NCI-H226 (cell line): ENCODE results near the gene C5orf15.
A peak's percentile ranks its signal among the peaks of the same experiment; 100 is the strongest.
"Not testable (repeated sequence)": the region's sequence is repeated elsewhere in the genome, so short reads cannot be mapped to it uniquely, and the experiment has no call there.

ENCODE experiments used
- DNase-seq: peaks from one replicate; pipeline ENCODE4 v3.0.0-alpha.2; 2015

Gene C5orf15

DNA sequence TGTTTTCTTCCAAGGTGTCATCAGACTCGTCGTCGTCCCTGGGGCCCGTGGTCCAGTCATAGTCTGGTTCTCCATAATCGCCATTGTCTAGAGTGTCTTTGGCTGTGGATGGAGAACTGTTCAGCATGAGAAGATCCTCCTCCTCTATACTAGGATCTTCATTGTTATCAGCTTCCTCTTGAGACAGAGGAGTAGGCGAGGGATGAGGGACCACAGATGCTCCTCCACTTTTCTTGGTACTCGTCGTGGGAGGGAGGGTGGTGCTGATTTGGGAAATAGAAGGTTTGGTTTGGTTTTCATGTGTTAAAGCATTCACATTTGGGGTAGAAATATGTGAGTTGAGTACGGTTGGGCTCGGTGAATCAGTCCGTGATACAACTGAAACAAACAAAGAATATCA is 8.8 kb downstream of the C5orf15 start:
- DNase-seq, result no peak

DNA sequence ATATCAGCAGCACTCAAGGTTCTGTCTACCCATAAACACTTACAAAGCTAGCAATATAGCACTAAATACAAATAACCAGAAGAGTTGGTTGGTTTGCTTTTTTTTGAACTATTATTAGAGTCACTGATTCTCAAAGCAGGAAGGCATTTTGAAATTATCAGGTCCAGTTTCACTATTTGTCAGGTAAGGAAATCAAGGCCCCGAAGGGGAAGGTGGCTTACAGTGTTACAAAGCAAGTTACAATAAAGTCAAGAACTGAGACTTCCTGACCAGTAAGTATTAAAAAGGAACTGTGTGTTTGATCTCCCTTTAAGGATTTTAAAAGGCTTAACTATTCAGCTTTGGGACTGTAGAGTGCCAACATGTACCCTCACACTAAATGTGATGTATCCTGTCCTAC is 10.8 kb downstream of the C5orf15 start:
- DNase-seq, result no peak

DNA sequence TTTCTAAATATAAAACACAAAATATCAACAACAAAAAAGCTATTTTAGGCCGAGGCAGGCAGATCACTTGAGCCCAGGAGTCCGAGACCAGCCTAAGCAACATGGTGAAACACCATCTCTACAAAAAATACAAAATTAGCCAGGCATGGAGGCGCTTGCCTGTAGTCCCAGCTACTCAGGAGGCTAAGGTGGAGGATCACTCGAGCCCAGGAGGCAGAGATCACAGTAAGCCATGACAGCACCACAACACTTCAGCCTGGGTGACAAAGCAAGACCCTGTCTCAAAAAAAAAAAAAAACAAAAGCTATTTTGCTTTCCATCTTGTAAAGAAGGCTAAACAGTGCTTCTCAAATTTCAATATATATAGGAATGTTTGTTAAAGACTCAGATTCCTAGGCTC is 11.3 kb downstream of the C5orf15 start:
- no peak for DNase-seq

DNA sequence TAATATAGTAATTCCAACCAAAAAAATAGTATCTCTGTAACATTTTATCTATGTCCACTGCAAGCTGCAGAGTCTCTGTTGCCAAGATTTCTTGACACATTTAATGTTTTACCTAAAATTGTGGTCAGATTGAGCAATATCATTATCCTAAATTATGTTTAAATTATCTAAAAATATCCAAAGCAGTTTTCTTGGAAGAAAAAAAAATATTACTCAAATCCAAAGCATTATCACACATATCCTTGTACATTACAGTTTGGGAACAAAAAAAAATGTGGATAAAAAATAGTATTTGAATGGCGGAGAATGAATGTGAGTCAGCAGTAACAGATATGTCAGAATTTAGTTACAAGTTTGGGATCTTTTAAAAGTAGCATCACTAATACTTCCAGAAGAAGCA is 12.2 kb downstream of the C5orf15 start:
- not testable (repeated sequence) for DNase-seq

DNA sequence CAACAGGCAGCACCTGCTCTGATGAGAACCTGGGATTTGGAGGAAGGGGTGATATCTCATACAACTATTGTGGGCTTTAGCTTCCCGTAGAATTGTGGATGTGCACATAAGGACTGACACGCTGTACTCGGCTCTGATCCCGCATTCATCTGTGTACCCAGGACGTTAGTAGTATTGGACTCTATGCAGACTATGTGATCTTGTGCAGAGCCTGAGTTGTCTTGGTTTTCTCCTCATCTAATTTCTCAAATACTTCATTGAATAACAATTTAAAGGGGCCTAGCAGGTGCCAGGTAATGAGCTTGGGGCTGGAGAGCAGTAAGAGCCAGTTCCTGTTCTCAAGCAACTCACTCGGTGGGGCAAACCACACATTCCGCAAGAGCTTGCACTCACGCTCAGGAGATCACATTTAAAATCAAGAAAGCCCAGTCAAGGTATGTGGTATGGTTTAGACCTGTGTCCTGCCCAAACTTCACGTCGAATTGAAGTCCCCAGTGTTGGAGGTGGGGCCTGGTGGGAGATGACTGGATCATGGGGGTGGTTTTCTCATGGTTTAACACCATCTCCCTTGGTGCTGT is 14.8 kb downstream of the C5orf15 start:
- DNase-seq, result no peak

DNA sequence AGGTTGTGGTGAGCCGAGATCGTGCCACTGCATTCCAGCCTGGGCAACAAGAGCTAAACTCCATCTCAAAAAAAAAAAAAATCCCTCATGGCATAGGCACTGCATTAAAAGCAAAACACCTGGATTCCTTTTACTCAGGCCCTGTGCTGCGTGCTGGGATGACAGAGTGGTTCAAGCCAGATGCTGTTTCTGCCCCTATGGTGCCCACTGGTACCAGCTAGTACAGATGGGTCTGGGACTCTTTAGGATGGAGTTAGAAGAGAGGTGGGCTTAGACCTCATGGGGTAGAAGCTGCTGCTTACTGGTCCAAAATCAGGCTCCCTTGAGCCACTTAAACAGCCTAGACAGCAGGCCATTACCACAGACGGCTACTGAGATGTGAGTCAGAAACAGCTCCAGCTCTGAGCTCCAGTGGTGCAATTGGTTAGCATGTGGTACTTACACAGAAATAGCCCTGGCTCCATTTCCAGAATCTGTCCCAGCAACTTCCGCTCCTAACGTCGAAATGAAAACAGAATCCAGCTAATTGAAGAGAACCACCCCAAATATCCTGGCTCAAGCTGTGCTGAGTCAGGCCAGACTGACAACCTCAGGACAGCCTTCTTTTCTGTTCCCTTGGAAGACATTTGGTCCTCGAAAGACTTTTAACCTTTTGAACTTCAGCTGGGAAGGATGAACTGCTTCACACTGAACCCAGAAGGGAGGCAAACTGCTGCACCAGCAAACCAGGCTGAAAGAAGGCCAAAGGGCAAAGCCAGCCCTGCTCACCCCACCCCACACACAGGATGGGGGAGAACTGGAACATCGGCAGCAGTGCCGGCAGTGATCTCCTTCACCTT is 15.5 kb downstream of the C5orf15 start:
- no peak for DNase-seq

DNA sequence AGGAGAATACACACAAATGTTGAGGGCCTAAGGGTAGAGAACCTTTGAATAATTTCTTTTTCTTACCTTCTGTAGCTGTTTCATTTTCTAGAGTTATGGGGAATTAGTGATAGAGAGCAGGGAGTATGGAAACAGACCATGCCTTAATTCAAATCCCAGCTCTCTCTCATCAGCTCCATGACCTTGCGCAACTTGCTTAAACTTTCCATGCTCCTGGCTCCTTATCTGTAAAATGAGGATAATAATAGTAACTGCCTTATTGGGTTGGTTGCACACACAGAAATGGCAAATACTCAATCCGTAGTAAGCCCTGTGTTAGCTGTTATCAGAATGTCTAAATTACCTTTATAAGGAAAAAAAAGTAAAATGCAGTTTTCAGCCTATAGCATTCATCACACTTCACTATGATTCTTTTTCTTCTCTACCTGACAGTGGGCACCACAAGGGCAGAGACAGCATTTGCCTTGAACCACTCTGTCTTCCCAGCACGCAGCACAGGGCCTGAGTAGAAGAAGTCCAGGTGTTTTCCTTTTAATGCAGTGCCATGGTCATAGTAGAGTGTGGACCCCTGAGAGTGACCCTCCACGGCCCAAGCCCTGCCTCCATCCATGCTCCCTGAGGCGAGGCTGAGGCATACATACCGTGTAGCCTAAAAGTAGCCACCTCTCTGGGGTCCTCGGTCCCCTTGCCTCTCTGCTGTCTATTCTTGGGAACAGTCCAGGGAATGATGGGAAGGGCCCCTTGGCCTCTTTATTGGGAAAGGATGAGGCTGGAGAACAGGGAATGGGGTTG is 17.4 kb downstream of the C5orf15 start:
- DNase-seq, result peak; percentile 12

DNA sequence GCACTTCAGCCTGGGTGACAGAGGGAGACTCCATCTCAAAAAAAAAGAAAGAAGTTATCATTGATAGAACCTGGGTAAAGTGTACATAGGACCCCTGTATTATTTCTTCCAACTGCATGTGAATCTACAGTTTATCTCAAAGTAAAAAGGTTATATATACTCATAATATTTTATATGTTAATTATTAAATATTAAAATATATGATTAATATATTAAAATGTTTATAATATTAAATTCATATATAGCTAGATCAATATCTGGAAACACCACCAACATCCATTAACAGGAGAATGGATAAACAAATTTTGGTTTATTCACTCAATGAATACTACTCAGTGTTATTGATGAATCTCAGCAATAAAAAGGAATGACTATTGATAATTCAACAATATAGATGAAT is 19.7 kb downstream of the C5orf15 start:
- DNase-seq, result no peak

DNA sequence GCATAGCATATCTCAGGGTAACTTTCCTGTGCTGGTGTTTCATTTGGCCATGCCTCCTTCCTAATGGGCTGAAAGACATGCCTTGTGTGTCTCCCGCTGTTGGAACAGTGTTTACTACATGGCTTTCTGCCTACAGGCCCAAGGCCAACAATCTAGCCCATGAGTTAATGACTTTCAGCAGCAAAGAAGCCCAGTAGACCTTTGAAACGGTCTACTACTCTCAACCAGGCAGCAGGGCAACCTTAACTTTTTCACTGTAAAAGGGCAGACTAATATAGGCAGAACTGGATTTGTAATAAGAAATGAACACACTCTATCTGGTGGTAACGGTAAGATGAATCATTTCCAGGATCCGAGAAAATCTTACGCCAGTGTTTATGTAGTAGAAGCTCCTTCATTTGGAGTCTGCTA is 21.0 kb downstream of the C5orf15 start:
- no peak for DNase-seq

DNA sequence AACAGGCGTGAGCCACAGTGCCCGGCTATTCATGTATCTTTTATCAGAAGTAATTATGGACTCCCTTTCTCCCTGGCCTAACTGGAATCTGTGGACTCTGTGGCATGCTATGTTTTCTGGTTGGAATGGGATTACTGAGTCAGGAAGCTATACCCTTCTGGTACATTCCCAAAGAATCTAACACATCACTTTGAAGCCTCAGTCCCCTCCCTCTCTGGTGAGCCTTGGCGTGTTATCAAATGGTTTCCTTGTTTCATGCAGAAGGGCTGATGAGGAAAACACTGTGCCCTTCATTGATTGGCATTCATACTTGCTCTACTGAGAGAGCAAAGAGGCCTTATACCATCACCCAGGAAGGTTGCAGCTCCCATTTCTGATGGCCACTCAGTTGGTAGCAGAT is 22.9 kb downstream of the C5orf15 start:
- DNase-seq, result no peak

DNA sequence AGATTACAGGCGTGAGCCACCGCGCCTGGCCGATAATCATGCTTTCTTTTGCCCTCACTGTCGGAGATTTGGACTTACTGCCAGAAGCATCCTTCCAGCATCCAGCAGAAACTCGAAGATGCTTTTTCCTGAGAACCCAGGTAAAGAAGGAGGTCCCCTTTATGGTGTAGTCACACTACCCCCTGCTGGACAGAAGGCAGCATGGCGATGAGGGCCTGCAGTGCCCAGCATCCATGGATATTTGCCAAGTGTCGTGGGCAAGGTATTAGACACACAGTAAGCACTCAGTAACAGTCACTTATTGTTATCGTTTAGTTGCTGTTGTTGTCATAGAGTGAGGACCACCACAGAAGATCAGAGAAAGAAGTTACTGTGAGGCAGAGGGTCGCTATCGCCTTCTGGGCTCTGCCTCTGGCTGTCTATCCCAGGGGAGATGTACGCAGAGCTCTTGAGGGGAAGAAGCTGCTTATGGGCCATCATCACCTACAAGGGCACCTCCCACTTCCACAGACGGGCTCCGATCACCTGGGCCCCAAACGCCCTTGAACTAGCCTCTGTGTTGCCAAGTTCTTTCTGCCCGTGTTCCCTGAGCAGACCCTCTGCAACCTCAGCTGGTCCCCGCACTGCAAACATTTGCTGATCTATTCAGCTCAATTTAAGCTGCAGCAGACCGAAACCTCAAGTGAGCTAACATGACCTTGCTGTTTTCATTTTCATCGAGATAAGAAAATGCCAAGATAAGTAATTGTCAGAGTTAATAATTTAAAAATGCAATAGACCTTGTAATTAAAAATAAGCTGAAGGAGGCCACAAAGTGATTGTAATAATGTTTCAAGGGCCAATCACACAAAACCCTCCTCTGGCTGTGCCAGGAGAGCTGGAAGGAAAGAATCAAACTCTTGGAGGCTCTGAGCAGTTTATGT is 23.9 kb downstream of the C5orf15 start:
- DNase-seq, result peak; percentile 32

DNA sequence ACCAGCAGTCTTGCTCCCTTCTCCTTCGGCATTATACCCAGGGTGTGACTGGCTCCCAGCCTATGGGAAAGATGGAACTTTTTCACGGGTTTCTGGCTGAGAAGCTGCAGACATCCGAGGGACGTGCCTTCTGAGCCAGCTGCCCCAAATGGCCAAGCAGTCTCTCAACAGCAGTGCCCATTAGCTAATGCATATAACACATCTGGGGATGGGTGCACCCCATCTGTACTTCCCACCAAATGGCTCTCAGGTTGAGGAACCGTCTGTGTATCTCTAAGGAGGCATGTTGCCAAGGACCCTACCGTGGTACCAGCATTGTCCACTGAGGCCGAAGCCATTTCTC is 25.0 kb downstream of the C5orf15 start:
- no peak for DNase-seq

DNA sequence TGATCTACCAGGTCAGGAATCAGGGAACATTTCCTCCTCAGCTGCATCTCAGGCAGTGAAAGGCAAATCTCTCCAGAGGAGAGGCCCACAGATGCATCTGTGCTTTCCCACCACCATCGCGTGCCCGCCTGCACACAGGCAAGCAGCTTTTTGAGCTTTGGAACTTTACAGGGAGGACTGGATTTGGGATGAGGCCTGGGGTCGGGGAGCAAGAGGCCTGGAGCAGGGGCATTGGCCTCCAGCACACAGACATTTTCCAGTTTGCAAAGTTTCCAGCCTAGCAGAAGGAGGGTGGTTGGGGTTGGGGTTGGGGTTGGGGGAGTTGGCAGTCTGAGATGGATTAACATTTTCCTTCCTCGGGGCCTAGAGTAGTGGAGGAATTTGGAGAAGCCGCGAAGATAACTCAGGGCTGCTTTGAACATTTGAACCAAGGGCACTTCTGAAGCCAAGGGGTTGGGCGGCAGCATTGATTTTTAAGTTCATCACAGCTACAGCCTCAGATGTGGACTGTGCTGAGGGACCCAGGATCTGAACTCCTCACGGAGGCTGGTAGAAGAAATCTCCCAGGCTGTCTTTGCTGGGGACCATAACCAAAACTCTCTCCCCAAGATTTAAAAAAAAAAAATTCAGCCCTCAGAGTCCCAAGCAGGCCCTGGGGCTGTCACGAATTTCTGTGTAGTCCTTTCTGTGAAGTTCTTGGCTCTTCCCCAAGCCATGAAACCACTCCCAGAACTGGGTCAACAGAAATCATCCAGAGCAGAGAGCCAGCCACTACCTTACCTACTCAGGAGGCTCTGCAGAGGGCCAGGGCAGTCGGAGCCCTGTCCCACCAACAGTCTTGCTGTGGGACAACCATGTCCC is 25.6 kb downstream of the C5orf15 start:
- no peak for DNase-seq

DNA sequence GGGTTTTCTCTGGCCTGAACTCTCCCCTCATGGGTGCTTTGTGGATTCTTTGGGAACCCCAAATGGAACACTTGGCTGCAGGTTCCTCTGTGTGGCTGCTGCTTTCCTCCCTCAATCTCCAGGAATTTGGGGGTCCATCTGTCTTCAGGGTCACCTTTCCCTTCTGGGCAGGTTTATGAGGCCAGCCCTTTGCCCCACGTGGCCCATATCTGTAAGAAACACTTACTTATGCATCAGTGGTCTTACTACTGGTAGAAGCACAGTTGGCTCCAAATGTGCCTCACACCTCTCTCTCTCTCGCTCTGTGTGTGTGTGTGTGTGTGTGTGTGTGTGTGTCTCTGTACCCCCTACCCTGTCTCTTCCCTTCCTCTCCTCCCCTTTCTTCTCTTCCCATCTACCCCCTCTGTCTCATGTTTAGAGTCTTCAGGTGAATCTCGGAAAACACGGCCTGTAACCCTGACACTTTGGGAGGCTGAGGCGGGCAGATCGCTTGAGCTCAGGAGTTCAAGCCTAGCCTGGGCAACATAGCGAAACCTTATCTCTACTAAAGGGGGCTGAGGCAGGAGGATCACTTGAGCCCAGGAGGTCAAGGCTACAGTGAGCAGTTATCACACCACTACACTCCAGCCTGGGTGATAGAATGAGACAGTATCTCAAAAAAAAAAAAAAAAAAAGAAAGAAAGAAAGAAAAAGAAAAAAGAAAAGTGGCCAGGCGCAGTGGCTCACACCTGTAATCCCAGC is 26.8 kb downstream of the C5orf15 start:
- no peak for DNase-seq

DNA sequence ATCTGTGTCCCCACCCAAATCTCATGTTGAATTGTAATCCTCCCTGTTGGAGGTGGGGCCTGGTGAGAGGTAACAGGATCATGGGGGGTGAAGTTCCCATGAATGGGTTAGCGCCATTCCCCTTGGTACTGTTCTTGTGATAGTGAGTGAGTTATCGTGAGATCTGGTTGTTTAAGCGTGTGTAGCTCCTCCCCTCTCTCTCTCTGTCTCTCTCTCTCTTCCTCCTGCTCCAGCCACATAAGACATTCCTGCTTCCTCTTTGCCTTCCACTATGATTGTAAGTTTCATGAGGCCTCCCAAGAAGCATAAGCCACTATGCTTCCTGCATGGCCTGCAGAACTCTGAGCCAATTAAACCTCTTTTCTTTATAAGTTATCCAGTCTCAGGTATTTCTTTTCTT is 28.8 kb downstream of the C5orf15 start:
- no peak for DNase-seq

DNA sequence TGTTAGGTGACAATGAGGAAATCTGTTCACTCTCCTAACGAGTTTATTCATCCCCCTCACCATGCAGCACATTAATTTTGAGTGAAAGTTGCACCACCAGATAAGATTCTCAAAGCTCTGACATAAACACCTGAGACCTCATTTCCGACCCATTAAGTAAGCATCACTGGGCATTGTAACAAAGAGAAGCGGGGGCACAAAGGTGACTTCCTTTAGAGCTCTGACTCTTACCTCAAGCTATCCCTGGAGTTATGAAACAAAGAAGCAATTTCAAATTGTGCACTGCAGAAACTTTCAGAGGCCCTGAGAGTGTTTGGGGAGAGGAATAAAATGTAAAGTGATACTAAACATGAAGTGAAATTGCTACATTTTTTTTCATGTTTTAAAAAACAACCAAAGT is 29.5 kb downstream of the C5orf15 start:
- DNase-seq, result no peak

DNA sequence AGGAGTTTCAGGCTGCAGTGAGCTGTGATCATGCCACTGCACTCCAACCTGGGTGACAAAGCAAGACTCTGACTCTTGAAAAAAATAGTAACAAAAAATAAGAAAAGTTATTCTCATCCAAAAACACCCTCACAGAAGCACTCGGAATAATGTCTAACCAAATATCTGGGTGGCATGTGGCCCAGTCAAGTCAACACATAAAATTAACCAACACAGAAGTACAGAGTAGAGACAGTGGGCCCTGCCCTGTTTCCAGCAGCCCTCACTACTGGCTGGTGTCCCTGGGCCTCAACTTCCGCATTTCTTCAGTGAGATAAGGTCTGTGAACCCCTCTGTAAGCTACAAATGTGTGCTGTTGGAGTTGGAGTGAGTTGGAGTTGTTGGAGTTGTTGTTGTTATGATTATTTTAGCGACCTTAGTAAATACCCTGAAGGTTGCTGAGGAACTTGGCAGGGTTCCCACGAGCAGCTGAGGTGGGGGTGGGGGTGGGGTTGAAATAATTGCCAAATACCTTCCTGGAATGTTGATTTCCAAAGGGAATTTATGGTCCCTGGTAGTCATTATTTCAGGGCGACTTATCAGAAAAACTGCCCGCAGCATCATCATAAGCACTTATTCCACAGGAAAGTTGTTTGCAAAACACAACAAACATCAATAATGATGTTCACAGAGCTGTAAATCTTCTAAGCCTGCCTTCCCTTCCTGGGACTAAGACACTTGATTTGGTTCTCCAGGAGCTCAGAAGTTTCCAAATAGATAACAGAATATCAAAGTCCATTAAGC is 30.2 kb downstream of the C5orf15 start:
- DNase-seq, result no peak

DNA sequence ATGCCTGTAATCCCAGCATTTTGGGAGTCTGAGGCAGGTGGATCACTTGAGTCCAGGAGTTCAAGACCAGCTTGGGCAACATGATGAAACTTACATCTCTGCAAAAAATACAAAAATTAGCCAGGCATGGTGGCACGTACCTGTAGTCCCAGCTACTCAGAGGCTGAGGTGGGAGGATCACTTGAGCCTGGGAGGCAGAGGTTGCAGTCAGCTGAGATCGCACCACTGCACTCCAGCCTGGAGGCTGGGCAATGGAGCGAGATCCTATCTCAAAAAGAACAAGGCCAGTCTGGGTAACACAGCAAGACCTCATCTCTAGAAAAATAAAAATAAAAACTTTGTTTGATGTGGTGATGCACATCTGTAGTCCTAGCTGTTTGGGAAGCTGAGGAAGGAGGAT is 30.8 kb downstream of the C5orf15 start:
- DNase-seq, result not testable (repeated sequence)

DNA sequence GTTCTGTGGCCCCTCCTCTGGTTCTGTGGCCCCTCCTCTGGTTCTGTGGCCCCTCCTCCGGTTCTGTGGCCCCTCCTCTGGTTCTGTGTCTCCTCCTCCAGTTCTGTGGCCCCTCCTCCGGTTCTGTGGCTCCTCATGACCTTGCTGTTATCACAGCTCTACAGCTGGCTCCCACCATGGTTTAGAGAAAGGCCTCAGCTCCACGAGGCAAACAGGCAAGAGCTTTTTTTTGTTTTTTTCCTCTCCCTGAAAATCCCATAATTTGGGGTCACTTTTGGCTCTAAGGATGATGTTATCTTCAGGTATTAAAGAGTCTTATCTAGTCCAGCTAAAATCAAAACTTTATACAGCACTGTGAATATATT is 31.8 kb downstream of the C5orf15 start:
- no peak for DNase-seq

DNA sequence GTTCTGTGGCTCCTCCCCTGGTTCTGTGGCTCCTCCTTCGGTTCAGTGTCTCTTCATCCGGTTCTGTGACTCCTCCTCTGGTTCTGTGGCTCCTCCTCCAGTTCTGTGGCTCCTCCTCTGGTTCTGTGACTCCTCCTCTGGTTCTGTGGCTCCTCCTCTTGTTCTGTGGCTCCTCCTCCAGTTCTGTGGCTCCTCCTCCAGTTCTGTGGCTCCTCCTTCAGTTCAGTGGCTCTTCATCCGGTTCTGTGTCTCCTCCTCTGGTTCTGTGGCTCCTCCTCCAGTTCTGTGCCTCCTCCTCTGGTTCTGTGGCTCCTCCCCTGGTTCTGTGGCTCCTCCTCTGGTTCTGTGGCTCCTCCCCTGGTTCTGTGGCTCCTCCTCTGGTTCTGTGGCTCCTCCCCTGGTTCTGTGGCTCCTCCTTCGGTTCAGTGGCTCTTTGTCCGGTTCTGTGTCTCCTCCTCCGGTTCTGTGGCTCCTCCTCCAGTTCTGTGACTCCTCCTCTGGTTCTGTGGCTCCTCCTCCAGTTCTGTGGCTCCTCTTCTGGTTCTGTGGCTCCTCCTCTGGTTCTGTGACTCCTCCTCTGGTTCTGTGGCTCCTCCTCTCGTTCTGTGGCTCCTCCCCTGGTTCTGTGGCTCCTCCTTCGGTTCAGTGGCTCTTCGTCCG is 32.3 kb downstream of the C5orf15 start:
- DNase-seq, result not testable (repeated sequence)
